HEK293 (cell line): ENCODE data around the gene LRRC46.

ENCODE experiments used
- CTCF ChIA-PET: fragments of 350-600 bp; formaldehyde crosslinking; extraction: SDS; loops from one replicate; lab custom pipeline; 2021; ENCODE audit warnings: antibody characterized with exemption; lab: Yijun Ruan, JAX
- POLR2A ChIA-PET: fragments of 300-600 bp; formaldehyde crosslinking; extraction: SDS; loops from one replicate; lab custom pipeline; 2020; ENCODE audit warnings: antibody characterized with exemption, inconsistent platforms; lab: Yijun Ruan, JAX
- H3K27ac ChIP-seq: fragments of 200-500 bp; sonication (Bioruptor generic); 2 replicates; pipeline ENCODE4 v1.5.1; 2014; ENCODE audit warnings: low read depth, low read length, control low read depth, inconsistent platforms; ENCODE audit errors: extremely low read depth
- H3K36me3 ChIP-seq, 2 experiments: fragments of 200-500 bp in 1 of 2; sonication (Bioruptor generic) in 1 of 2; 1 replicate in 1 of 2; 2 replicates in 1 of 2; pipeline ENCODE4 v1.5.1; 2014 to 2017; ENCODE audit warnings: inconsistent platforms in 2 of 2, low read length in 2 of 2; ENCODE audit not compliant: control insufficient read depth in 2 of 2, insufficient read depth in 1 of 2
- H3K4me1 ChIP-seq: fragments of 200-500 bp; sonication (Bioruptor generic); 2 replicates; pipeline ENCODE4 v1.5.1; 2014; ENCODE audit warnings: mild to moderate bottlenecking, low read length, inconsistent platforms; ENCODE audit not compliant: control insufficient read depth, insufficient read depth
- H3K4me3 ChIP-seq: 2 replicates; pipeline ENCODE4 v1.5.1; 2011; ENCODE audit warnings: low read depth, mild to moderate bottlenecking, control low read depth, low read length, moderate library complexity
- H3K9me3 ChIP-seq: fragments of 200-500 bp; sonication (Bioruptor generic); 2 replicates; pipeline ENCODE4 v1.5.1; 2014; ENCODE audit warnings: low read depth, low read length, inconsistent platforms; ENCODE audit not compliant: control insufficient read depth, insufficient read depth
- GFI1B ChIP-seq: fragments of 450-650 bp; formaldehyde crosslinking; IDR thresholded peaks from 2 replicates; pipeline ENCODE4 v1.5.1; 2016; ENCODE audit warnings: missing biosample characterization, missing genetic modification characterization
- HOXD13 ChIP-seq: sonication (generic); formaldehyde crosslinking; IDR thresholded peaks from 2 replicates; pipeline ENCODE4 v1.8.0; 2022; ENCODE audit warnings: missing genetic modification reagents, borderline replicate concordance
- KLF9 ChIP-seq: fragments of 450-650 bp; formaldehyde crosslinking; IDR thresholded peaks from 2 replicates; pipeline ENCODE4 v1.5.1; 2016; ENCODE audit warnings: missing biosample characterization, missing genetic modification characterization, low read depth
- MZF1 ChIP-seq: fragments of 450-650 bp; formaldehyde crosslinking; IDR thresholded peaks from 2 replicates; pipeline ENCODE4 v1.5.1; 2017; ENCODE audit warnings: missing biosample characterization, missing genetic modification characterization, borderline replicate concordance
- PRDM10 ChIP-seq: fragments of 450-650 bp; formaldehyde crosslinking; IDR thresholded peaks from 2 replicates; pipeline ENCODE4 v1.5.1; 2016; ENCODE audit warnings: missing biosample characterization, missing genetic modification characterization
- PRDM4 ChIP-seq: fragments of 450-650 bp; formaldehyde crosslinking; IDR thresholded peaks from 2 replicates; pipeline ENCODE4 v1.5.1; 2017; ENCODE audit warnings: missing biosample characterization, missing genetic modification characterization
- REST ChIP-seq: fragments of 450-650 bp; formaldehyde crosslinking; IDR thresholded peaks from 2 replicates; pipeline ENCODE4 v1.5.1; 2016; ENCODE audit warnings: missing biosample characterization, missing genetic modification characterization
- TRIM28 ChIP-seq: IDR thresholded peaks from 2 replicates; pipeline ENCODE4 v1.6.1; 2011; ENCODE audit warnings: low read length, control low read depth, borderline replicate concordance
- ZBTB26 ChIP-seq: fragments of 450-650 bp; formaldehyde crosslinking; optimal IDR thresholded peaks from 2 replicates; pipeline ENCODE3; 2016; ENCODE audit warnings: missing biosample characterization, mild to moderate bottlenecking, missing genetic modification characterization
- ZNF10 ChIP-seq: fragments of 450-650 bp; formaldehyde crosslinking; IDR thresholded peaks from 2 replicates; pipeline ENCODE4 v1.5.1; 2017; ENCODE audit warnings: missing biosample characterization, missing genetic modification characterization
- ZNF175 ChIP-seq: fragments of 450-650 bp; formaldehyde crosslinking; IDR thresholded peaks from 2 replicates; pipeline ENCODE4 v1.5.1; 2016; ENCODE audit warnings: missing biosample characterization, missing genetic modification characterization
- ZNF292 ChIP-seq: fragments of 450-650 bp; formaldehyde crosslinking; IDR thresholded peaks from 2 replicates; pipeline ENCODE4 v1.5.1; 2016; ENCODE audit warnings: low read depth, missing biosample characterization, missing genetic modification characterization, borderline replicate concordance
- ZNF433 ChIP-seq: fragments of 450-650 bp; formaldehyde crosslinking; IDR thresholded peaks from 2 replicates; pipeline ENCODE4 v1.5.1; 2016; ENCODE audit warnings: missing biosample characterization, missing genetic modification characterization, low read depth
- ZNF548 ChIP-seq: fragments of 450-650 bp; formaldehyde crosslinking; IDR thresholded peaks from 2 replicates; pipeline ENCODE4 v1.5.1; 2016; ENCODE audit warnings: missing biosample characterization, missing genetic modification characterization
- ZNF654 ChIP-seq: fragments of 450-650 bp; formaldehyde crosslinking; IDR thresholded peaks from 2 replicates; pipeline ENCODE4 v1.5.1; 2016; ENCODE audit warnings: low read depth, missing biosample characterization, missing genetic modification characterization
- ZNF664 ChIP-seq: fragments of 450-650 bp; formaldehyde crosslinking; IDR thresholded peaks from 2 replicates; pipeline ENCODE4 v1.5.1; 2016; ENCODE audit warnings: missing biosample characterization, missing genetic modification characterization
- ZNF707 ChIP-seq: fragments of 450-650 bp; formaldehyde crosslinking; IDR thresholded peaks from 2 replicates; pipeline ENCODE4 v1.5.1; 2016; ENCODE audit warnings: missing biosample characterization, missing genetic modification characterization
- ZNF768 ChIP-seq: fragments of 450-650 bp; formaldehyde crosslinking; IDR thresholded peaks from 2 replicates; pipeline ENCODE4 v1.5.1; 2018; ENCODE audit warnings: missing biosample characterization, mild to moderate bottlenecking, missing genetic modification characterization

LRRC46 gene

GRCh38 chr17:47857551-47858455 is 26.3 kb downstream of the LRRC46 start:
- ChIA-PET CTCF (interaction anchor here (0.9 to 9.9 kb wide), 4 partner anchors 9 to 32 kb away, joined by 3 to 91 read pairs (median 8); partner anchors contain the start of gene SCRN2), POLR2A (interaction anchor here (0.6 to 1.2 kb wide), 4 partner anchors 26 to 1906 kb away, joined by 4 to 8 read pairs (median 6); partner anchors contain the start of genes LRRC46, MRPL10 and SP2)
- Histone ChIP-seq H3K9me3 (no peaks in the 10 kb centered on the region), H3K4me3 (no peak overlapping the region), H3K27ac (no peak overlapping the region), H3K36me3 (no peaks in the 10 kb centered on the region), H3K4me1 (no peaks in the 10 kb centered on the region; the same call in 1 of the 2 replicates)
- TF ChIP-seq PRDM4 (tag by site-specific recombination), result no peak
- no peak for TF ChIP-seq HOXD13 (CRISPR knock-in tag)
- no peak for TF ChIP-seq KLF9 (tag by site-specific recombination)
- no peak for TF ChIP-seq ZNF707 (tag by site-specific recombination)
- TF ChIP-seq TRIM28, result no peak
- TF ChIP-seq ZNF175, result no peak
- TF ChIP-seq REST (tag by site-specific recombination), result no peak
- TF ChIP-seq ZNF664 (tag by site-specific recombination), result no peak
- TF ChIP-seq GFI1B (tag by site-specific recombination), result no peak
- no peak for TF ChIP-seq MZF1 (tag by site-specific recombination)
- TF ChIP-seq ZNF654 (tag by site-specific recombination), result no peak
- no peak for TF ChIP-seq ZBTB26 (tag by site-specific recombination)
- TF ChIP-seq PRDM10 (tag by site-specific recombination), result no peak
- TF ChIP-seq ZNF10 (tag by site-specific recombination), result no peak
- no peak for TF ChIP-seq ZNF548 (tag by site-specific recombination)
- no peak for TF ChIP-seq ZNF292
- no peak for TF ChIP-seq ZNF768 (tag by site-specific recombination)
- TF ChIP-seq ZNF433 (tag by site-specific recombination), result no peak
